SW480 (cell line): ENCODE results near the gene ANKLE1.
"Not testable (repeated sequence)": the region's sequence is repeated elsewhere in the genome, so short reads cannot be mapped to it uniquely, and the experiment has no call there.

Experiments used
- DNase-seq: peaks from one replicate; pipeline ENCODE4 v3.0.0-alpha.2; 2016; ENCODE audit warnings: low spot score

ANKLE1 gene

GRCh38 chr19:17282488-17283125 is 906 bp downstream of the ANKLE1 start:
- DNase-seq, result peak; percentile 79

GRCh38 chr19:17283504-17283996 is 1.8 kb downstream of the ANKLE1 start:
- no peak for DNase-seq

- DNase-seq, result no peak
Observed at GRCh38 chr19:17285415-17286135, 3.9 kb downstream of the ANKLE1 start.

- DNase-seq, result no peak
Observed at GRCh38 chr19:17286263-17286662, 4.6 kb downstream of the ANKLE1 start.

- DNase-seq, result no peak
Observed at GRCh38 chr19:17286752-17287151, 5.1 kb downstream of the ANKLE1 start.

- peak; percentile 36 for DNase-seq
Observed at GRCh38 chr19:17289489-17289888, 7.8 kb downstream of the ANKLE1 start.

- DNase-seq, result peak; percentile 92
Observed at GRCh38 chr19:17292301-17293074, 10.8 kb downstream of the ANKLE1 start.

GRCh38 chr19:17293605-17294004 is 11.9 kb downstream of the ANKLE1 start:
- DNase-seq, result no peak

GRCh38 chr19:17294051-17294891 is 12.6 kb downstream of the ANKLE1 start:
- DNase-seq, result peak; percentile 31

- not testable (repeated sequence) for DNase-seq
Observed at GRCh38 chr19:17295551-17295950, 13.8 kb downstream of the ANKLE1 start.

- DNase-seq, result peak; percentile 52
Observed at GRCh38 chr19:17296273-17296672, 14.6 kb downstream of the ANKLE1 start.

- DNase-seq, result no peak
Observed at GRCh38 chr19:17296976-17297375, 15.3 kb downstream of the ANKLE1 start.

GRCh38 chr19:17300992-17301619 is 19.4 kb downstream of the ANKLE1 start:
- no peak for DNase-seq

- no peak for DNase-seq
Observed at GRCh38 chr19:17302391-17303166, 20.9 kb downstream of the ANKLE1 start.

- DNase-seq, result peak; percentile 89
Observed at GRCh38 chr19:17303167-17303939, 21.7 kb downstream of the ANKLE1 start, which contains the start of gene ABHD8. Gene ABHD8 (minus strand): TSS chr19:17303425. CDS start chr19:17301616, 1,809 bp downstream.

- no peak for DNase-seq
Observed at GRCh38 chr19:17303940-17304267, 22.2 kb downstream of the ANKLE1 start.

- no peak for DNase-seq
Observed at GRCh38 chr19:17304386-17305215, 22.9 kb downstream of the ANKLE1 start.

GRCh38 chr19:17305216-17305516 is 23.5 kb downstream of the ANKLE1 start:
- no peak for DNase-seq
